ENCODE measurements around the gene C19orf44.
"Not testable (repeated sequence)": the region's sequence is repeated elsewhere in the genome, so short reads cannot be mapped to it uniquely, and the experiment has no call there.

The C19orf44 gene

DNA sequence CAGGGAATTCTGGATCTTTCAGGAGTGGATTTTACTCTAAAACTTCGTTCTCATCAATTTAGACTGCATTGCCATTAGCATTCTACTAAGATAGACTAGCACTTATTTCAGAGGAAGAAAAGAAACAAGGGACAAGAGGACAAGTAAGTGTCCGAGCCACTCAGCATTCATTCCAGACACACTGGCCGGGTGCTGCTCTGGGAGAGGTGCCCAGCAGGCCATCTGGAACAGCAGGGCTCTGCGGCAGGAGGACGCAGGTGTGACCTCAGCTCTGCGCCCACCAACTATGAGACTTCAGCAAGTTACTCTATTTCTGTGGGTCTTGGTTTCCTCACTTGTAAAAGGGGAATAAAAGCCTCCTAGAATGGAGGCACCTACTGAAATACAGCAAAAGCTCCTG lies 28.6 kb upstream of the C19orf44 start:
- DNase-seq (ENCODE audit: low read depth): no peak

DNA sequence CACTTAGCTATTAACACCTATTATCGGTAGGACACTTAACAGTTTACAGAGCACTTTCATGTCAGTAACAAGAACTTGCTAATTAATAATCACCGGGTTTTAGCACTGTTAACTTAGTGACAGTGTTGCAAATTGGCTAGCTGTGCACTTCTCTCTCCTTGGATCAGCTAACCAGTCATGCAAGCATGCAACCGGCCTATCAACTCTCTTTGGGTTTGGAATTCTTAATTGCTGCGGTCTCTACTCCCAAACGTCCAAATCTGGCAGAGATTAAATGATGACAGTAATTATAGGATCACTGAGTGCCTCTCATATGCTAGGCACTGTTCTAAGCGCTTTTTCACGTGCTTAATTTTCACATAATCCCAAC lies 25.7 kb upstream of the C19orf44 start:
- no peak for DNase-seq (ENCODE audit: low read depth)

DNA sequence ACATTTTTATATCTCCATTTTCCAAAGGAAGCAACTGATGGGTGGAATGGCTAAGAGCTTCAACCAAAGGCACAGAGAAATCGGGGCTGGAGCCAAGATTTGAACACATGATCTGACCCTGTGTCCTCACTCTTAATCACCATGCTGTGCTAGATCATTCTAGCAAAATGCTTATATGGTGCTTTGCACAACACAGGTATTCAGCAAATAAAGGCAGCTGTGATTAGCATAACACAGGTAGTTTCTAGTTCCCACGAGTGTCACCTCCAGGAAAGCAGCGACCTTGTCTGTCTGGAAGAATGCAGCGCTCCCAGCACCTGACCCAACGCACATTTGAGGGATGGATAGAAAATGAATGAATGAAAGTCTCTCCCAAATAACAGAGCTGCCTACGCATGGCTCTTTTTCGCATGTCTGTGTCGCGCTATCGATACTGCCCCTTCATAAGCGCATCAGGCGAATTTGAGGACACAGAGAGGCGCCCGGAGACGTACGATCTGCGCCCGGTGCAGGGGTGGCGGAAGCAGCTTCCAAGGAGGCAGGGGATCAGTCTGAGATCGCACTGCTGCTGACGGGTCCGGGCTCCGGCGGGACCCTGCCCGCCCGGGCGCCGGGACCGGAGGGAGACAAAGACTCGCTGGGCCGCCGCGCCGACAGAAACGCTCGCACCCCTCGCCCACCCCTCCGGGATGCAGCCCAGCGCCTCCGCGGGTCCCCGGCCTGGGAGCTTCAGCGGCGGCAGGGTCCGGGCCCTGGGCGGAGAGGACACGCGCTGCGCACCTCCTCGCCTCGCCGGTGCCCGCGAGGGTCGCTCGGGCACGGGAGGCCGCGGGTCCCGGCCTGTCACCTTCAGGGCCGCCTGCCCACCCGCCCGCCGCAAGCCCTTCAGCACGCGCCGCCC lies 25.0 kb upstream of the C19orf44 start:
- no peak for DNase-seq (ENCODE audit: low read depth)

GRCh38 chr19:16472559-16472899 lies 23.7 kb upstream of the C19orf44 start:
- not testable (repeated sequence) for DNase-seq (ENCODE audit: low read depth)

GRCh38 chr19:16472992-16473391 lies 23.2 kb upstream of the C19orf44 start:
- DNase-seq (ENCODE audit: low read depth): no peak

DNA sequence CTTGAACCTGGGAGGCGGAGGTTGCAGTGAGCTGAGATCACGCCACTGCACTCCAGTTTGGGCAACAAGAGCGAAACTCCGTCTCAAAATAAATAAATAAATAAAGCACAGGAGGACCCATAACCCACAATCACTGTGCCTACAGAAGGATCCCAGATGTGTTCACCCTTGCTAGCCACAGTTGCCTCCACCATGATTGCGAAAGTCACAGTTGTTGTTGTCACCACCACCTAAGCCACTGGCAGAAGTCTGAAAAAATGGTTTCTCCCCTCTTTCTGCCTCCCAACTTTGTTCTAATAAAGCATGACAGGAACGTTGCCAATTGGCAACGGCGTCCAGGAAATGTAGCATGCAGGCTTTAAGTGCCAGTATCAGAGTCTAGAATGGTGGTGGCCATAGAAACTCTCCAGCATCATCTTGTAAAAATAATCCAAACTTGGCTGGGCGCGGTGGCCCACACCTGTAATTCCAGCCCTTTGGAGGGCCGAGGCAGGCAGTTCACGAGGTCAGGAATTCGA lies 22.3 kb upstream of the C19orf44 start:
- no peak for DNase-seq (ENCODE audit: low read depth)

DNA sequence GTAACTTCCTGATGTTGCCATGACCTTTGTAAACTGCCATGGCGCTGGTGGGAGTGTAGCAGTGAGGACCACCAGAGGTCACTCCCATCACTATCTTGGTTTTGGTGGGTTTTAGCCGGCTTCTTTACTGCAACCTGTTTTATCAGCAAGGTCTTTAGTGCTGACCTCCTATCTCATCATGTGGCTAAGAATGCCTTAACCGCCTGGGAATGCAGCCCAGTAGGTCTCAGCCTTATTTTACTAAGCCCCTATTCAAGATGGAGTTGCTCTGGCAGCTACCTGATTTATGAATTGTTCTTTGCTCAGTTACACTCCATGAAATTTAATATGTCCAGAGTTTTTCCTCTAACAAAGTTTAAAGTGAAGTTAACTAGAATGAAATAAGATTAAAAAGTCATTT lies 19.8 kb upstream of the C19orf44 start:
- DNase-seq (ENCODE audit: low read depth): no peak

- no peak for DNase-seq (ENCODE audit: low read depth)
Measured at GRCh38 chr19:16477311-16477710, 18.9 kb upstream of the C19orf44 start.

GRCh38 chr19:16482745-16483144 lies 13.4 kb upstream of the C19orf44 start:
- no peak for DNase-seq (ENCODE audit: low read depth)

- not testable (repeated sequence) for DNase-seq (ENCODE audit: low read depth)
Measured at GRCh38 chr19:16486476-16486875, 9.7 kb upstream of the C19orf44 start.

DNA sequence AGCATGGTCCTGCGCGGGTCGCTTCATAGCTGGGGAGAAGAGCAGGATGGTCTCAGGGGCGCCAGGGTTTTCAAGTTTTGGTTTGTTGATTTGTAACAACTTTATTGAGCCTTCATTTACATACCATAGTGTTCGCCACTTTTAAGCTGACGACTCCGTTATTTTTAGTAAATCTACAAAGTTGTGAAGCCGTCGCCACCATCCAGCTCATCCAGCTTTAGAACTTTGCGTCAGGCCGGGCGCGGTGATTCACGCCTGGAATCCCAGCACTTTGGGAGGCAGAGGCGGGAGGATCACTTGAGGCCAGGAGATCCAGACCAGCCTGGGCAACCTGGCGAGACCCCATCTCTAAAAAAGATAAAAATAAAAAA lies 404 bp downstream of the C19orf44 start:
- DNase-seq (ENCODE audit: low read depth): no peak

GRCh38 chr19:16497042-16497441 lies 848 bp downstream of the C19orf44 start:
- no peak for DNase-seq (ENCODE audit: low read depth)

- DNase-seq (ENCODE audit: low read depth): no peak
Measured at GRCh38 chr19:16497837-16498236, 1.6 kb downstream of the C19orf44 start.

- DNase-seq (ENCODE audit: low read depth): no peak
Measured at GRCh38 chr19:16504271-16504670, 8.1 kb downstream of the C19orf44 start.

DNA sequence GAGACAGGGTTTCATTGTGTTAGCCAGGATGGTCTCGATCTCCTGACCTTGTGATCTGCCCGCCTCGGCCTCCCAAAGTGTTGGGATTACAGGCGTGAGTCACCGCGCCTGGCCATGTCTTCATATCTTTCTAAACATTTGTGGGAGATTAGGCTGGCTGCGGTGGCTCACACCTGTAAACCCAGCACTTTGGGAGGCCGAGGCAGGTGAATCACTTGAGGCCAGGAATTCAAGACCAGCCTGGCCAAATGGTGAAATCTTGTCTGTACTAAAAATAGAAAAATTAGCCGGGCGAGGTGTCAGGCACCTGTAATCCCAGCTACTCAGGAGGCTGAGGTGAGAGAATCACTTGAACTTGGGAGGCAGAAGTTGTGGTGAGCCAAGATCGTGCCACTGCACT lies 10.0 kb downstream of the C19orf44 start:
- DNase-seq (ENCODE audit: low read depth): not testable (repeated sequence)

- DNase-seq (ENCODE audit: low read depth): no peak
Measured at GRCh38 chr19:16506961-16507360, 10.8 kb downstream of the C19orf44 start.

- DNase-seq (ENCODE audit: low read depth): no peak
Measured at GRCh38 chr19:16508546-16508945, 12.4 kb downstream of the C19orf44 start.

DNA sequence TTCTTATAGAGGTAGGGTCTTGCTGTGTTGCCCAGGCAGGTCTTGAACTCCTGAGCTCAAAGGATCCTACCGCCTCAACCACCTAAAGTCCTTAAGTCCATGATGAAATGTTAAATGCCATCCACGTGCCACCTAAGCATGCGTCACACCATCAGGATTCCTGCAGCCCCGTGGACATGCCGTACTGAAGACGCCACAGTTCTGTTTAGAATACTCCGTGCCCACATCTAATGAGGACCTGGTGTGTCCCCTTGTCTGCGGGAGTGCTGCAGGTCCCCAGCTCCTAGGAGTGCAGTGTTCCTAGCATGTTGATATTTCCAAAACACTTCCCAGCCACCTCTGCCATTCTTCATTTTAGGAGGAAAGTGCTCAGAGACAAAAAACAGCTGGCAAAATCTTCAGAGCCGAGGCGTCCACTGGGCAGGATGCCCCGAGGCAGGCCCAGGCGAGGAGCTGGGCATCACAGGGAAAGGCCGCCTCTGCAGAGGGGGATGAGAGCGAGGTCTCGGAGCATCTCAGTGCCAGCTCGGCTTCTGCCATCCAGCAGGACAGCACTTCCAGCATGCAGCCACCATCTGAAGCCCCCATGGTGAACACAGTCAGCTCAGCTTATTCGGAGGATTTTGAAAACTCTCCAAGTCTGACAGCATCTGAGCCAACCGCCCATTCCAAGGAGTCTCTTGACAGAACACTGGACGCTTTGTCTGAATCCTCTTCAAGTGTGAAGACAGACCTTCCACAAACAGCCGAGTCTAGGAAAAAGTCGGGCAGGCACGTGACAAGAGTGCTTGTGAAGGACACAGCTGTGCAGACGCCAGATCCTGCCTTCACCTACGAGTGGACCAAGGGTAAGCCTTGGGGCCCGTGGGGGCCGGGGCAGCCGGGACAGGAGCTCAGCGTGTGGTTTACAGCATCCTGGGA lies 13.2 kb downstream of the C19orf44 start:
- no peak for DNase-seq (ENCODE audit: low read depth)

GRCh38 chr19:16512611-16513010 lies 16.4 kb downstream of the C19orf44 start:
- DNase-seq (ENCODE audit: low read depth): not testable (repeated sequence)

DNA sequence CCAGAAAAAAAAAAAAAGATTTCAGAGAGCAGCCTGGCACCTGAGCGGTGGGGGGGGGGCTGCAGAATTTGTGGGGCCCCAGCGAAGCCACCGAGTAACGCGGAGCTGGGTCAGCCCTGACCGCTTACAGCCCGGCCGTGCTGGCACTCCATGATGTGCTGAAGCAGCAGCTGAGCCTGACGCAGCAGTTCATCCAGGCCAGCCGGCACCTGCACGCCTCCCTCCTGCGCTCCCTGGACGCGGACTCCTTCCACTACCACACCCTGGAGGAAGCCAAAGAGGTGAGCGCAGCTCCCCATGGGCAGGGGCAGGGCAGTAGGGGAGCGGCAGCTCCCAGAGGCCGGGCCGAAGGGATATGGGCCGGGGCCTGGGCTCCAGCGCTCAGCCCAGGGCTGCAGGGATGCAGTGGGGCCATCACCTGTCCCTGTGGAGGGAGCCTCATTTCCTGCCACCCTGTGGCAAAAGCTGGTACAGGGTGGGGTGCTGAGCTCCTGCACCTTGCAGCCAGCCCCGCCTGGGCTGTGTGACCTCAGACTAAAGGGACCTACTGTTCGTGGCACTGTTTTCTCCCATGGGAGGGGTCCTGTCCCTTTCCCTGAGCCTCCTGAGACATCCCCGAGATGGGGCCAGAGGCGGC lies 18.3 kb downstream of the C19orf44 start:
- DNase-seq (ENCODE audit: low read depth): no peak

DNA sequence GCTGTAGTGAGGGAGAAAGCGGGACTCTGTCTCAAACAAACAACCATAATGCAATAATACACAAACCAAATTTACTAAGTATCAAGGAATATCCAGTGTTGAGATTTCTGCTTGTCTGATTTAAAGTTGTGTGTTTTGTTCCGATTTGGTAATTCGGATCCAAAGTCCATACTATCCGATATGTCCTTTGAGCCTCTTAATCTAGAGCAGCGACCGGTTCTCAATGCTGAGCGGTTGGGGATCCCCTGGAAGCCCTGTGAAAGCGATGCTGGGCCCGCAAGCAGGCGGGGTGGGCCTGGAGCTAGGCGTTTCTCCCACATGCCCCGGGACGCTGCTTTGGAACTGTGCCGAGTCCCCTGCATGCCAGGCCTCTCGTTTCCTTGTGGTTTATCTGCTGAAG lies 20.2 kb downstream of the C19orf44 start:
- DNase-seq (ENCODE audit: low read depth): no peak

DNA sequence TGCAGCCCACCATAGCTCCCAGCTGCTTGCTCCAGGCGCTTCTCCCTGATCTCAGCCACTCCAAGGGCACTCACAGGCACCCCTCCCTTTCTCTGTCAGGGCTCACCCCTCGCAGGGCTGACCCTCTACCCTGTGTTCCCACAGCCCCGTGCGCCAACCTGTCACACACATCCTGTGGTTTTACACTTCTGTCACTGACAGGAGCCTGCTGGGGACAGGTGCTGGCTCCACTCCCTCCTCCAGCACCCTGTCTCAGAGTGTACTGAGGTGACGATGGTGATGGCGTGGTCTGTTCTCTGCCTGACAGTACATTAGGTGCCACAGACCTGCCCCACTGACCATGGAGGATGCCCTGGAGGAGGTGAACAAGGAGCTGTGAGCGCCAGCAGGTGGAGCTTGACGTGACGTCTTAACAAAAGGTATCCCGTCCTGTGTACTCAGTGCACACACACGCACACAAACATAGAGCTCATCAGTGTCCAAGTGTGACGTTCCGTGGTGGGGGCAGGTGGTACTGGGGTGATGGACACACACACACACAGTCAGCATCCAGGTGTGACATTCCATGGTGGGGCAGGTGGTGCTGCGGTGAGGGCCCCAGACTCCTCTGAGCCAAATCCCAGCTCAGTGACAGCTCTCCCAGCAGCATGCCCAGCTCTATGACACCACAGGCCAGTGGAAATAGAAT lies 20.9 kb downstream of the C19orf44 start:
- no peak for DNase-seq (ENCODE audit: low read depth)

Measured in T-helper 22 cell (primary cell).